GM12891 (cell line): ENCODE data around the gene DSCAM.

Experiments used
- DNase-seq: peaks from one replicate; pipeline ENCODE4 v3.0.0; 2011; ENCODE audit warnings: low spot score; ENCODE audit not compliant: insufficient read length
- FAIRE-seq: peaks from 2 replicates; lab custom pipeline; 2011; peaks lifted over from hg19 to GRCh38; lab: Jason Lieb, UNC
- PAX5 ChIP-seq: IDR thresholded peaks from 2 replicates; pipeline ENCODE4 v1.6.1; 2011; ENCODE audit warnings: low read length, moderate library complexity, mild to moderate bottlenecking; ENCODE audit not compliant: insufficient read depth, severe bottlenecking
- POLR2A ChIP-seq: IDR thresholded peaks from 2 replicates; pipeline ENCODE4 v1.6.1; 2011; ENCODE audit warnings: low read depth, low read length, control low read depth
- POLR2AphosphoS5 ChIP-seq: IDR thresholded peaks from 2 replicates; pipeline ENCODE4 v1.6.1; 2011; ENCODE audit warnings: low read depth, low read length, control low read depth
- POU2F2 ChIP-seq: IDR thresholded peaks from 2 replicates; pipeline ENCODE4 v1.6.1; 2011; ENCODE audit warnings: low read depth, mild to moderate bottlenecking, control low read depth, low read length, moderate library complexity
- SPI1 ChIP-seq: IDR thresholded peaks from 2 replicates; pipeline ENCODE4 v1.6.1; 2011; ENCODE audit warnings: low read depth, low read length, control low read depth
- TAF1 ChIP-seq: IDR thresholded peaks from 2 replicates; pipeline ENCODE4 v1.6.1; 2011; ENCODE audit warnings: low read depth, low read length, control low read depth

Gene DSCAM

GRCh38 chr21:40819071-40819900, 27.7 kb downstream of the DSCAM start:
- no peak for FAIRE-seq
- DNase-seq = no peak
- TF ChIP-seq POLR2A = no peak
- no peak for TF ChIP-seq POU2F2
- TF ChIP-seq SPI1 = no peak
- no peak for TF ChIP-seq PAX5
- TF ChIP-seq POLR2AphosphoS5 = no peak
- no peak for TF ChIP-seq TAF1

- DNase-seq (no peak), FAIRE-seq (no peak)
Observed at GRCh38 chr21:40813918-40814317, 33.0 kb downstream of the DSCAM start.

GRCh38 chr21:40809673-40810197, 37.2 kb downstream of the DSCAM start:
- no peak for TF ChIP-seq TAF1
- TF ChIP-seq PAX5 = no peak
- TF ChIP-seq POLR2AphosphoS5 = no peak
- TF ChIP-seq POU2F2 = no peak
- TF ChIP-seq SPI1 = no peak
- TF ChIP-seq POLR2A = no peak
- DNase-seq (no peak), FAIRE-seq (no peak)

More at GRCh38 chr21:40813918-40814317, 33.0 kb downstream of the DSCAM start:
- TF ChIP-seq POLR2A = no peak
- TF ChIP-seq POU2F2 = no peak
- TF ChIP-seq TAF1 = no peak
- no peak for TF ChIP-seq SPI1
- TF ChIP-seq POLR2AphosphoS5 = no peak
- TF ChIP-seq PAX5 = no peak

GRCh38 chr21:40803101-40803500, 43.9 kb downstream of the DSCAM start:
- DNase-seq (no peak), FAIRE-seq (no peak)
- TF ChIP-seq POLR2AphosphoS5 = no peak
- no peak for TF ChIP-seq TAF1

GRCh38 chr21:40800126-40800525, 46.8 kb downstream of the DSCAM start:
- DNase-seq (no peak), FAIRE-seq (no peak)
- TF ChIP-seq POLR2A = no peak
- no peak for TF ChIP-seq POU2F2
- TF ChIP-seq SPI1 = no peak
- TF ChIP-seq POLR2AphosphoS5 = no peak
- TF ChIP-seq TAF1 = no peak
- no peak for TF ChIP-seq PAX5

GRCh38 chr21:40797891-40798290, 49.1 kb downstream of the DSCAM start:
- no peak for FAIRE-seq

GRCh38 chr21:40797410-40797809, 49.5 kb downstream of the DSCAM start:
- TF ChIP-seq SPI1 (no peak), POU2F2 (no peak), TAF1 (no peak), PAX5 (no peak), POLR2AphosphoS5 (no peak), POLR2A (no peak)
- FAIRE-seq = no peak
- no peak for DNase-seq

More at GRCh38 chr21:40797891-40798290, 49.1 kb downstream of the DSCAM start:
- no peak for DNase-seq
- TF ChIP-seq POLR2A (no peak), PAX5 (no peak), POU2F2 (no peak), POLR2AphosphoS5 (no peak), SPI1 (no peak), TAF1 (no peak)

GRCh38 chr21:40796464-40796863, 50.5 kb downstream of the DSCAM start:
- no peak for TF ChIP-seq PAX5
- no peak for TF ChIP-seq SPI1
- TF ChIP-seq POU2F2 = no peak
- DNase-seq (no peak), FAIRE-seq (no peak)

GRCh38 chr21:40795313-40795712, 51.6 kb downstream of the DSCAM start:
- FAIRE-seq (no peak), DNase-seq (no peak)
- TF ChIP-seq POU2F2 = no peak
- no peak for TF ChIP-seq TAF1
- no peak for TF ChIP-seq POLR2AphosphoS5
- no peak for TF ChIP-seq PAX5
- TF ChIP-seq POLR2A = no peak
- no peak for TF ChIP-seq SPI1
